Central memory CD4-positive, alpha-beta T cell (primary cell): ENCODE measurements around the gene PLOD2.

Source experiments
- DNase-seq: peaks from one replicate; pipeline ENCODE4 v3.0.0; 2022

PLOD2 gene

GRCh38 chr3:146165877-146166276 is 4.9 kb upstream of the PLOD2 start:
- no peak for DNase-seq

GRCh38 chr3:146164971-146165769 is 4.2 kb upstream of the PLOD2 start:
- DNase-seq = no peak

- no peak for DNase-seq
Observed at GRCh38 chr3:146164506-146164905, 3.5 kb upstream of the PLOD2 start.

GRCh38 chr3:146164071-146164470 is 3.1 kb upstream of the PLOD2 start:
- no peak for DNase-seq

- no peak for DNase-seq
Observed at GRCh38 chr3:146163584-146163983, 2.6 kb upstream of the PLOD2 start.

GRCh38 chr3:146162561-146162960 is 1.6 kb upstream of the PLOD2 start:
- DNase-seq = no peak

- DNase-seq = no peak
Observed at GRCh38 chr3:146161663-146162002, 649 bp upstream of the PLOD2 start.

- no peak for DNase-seq
Observed at GRCh38 chr3:146160321-146160963, 542 bp downstream of the PLOD2 start.

GRCh38 chr3:146159616-146160320 is 1.2 kb downstream of the PLOD2 start:
- DNase-seq = no peak

- DNase-seq = no peak
Observed at GRCh38 chr3:146159037-146159436, 1.9 kb downstream of the PLOD2 start.

GRCh38 chr3:146157325-146158060 is 3.5 kb downstream of the PLOD2 start:
- no peak for DNase-seq

GRCh38 chr3:146156666-146157314 is 4.2 kb downstream of the PLOD2 start:
- no peak for DNase-seq

- no peak for DNase-seq
Observed at GRCh38 chr3:146156095-146156494, 4.9 kb downstream of the PLOD2 start.

- no peak for DNase-seq
Observed at GRCh38 chr3:146154995-146155394, 6.0 kb downstream of the PLOD2 start.

- DNase-seq = no peak
Observed at GRCh38 chr3:146154316-146154715, 6.7 kb downstream of the PLOD2 start.

- no peak for DNase-seq
Observed at GRCh38 chr3:146153429-146153828, 7.6 kb downstream of the PLOD2 start.

GRCh38 chr3:146152834-146153233 is 8.2 kb downstream of the PLOD2 start:
- no peak for DNase-seq

GRCh38 chr3:146148468-146148931 is 12.5 kb downstream of the PLOD2 start:
- no peak for DNase-seq

GRCh38 chr3:146145642-146146041 is 15.3 kb downstream of the PLOD2 start:
- DNase-seq = no peak

GRCh38 chr3:146142757-146143156 is 18.2 kb downstream of the PLOD2 start:
- DNase-seq = no peak

- DNase-seq = no peak
Observed at GRCh38 chr3:146139586-146140110, 21.3 kb downstream of the PLOD2 start.

GRCh38 chr3:146138902-146139301 is 22.1 kb downstream of the PLOD2 start:
- no peak for DNase-seq
